Measurements from ENCODE around the gene TENT5C.

- no peak for TF ChIP-seq CTCF (conservative IDR thresholded peaks at IDR 0.05 in 1 of 2, IDR thresholded peaks at IDR 0.05 in 1 of 2; ENCODE audit: extremely low read depth in 1 of 2, insufficient read depth in 1 of 2, low read depth in 1 of 2, low read length in 2 of 2)
- no peak for TF ChIP-seq EZH2 (IDR thresholded peaks at IDR 0.05; ENCODE audit: borderline replicate concordance, low read length)
Observed at GRCh38 chr1:117580882-117581281, 25.0 kb upstream of the TENT5C start.

Data from mammary epithelial cell (primary cell).